Measurements from ENCODE around the gene PPDPF. TPM values are rescaled to one million over a fixed set of nuclear protein-coding genes. Genes with fewer than 3 reads are reported as not detected.

PPDPF gene
- polyA plus RNA-seq, 1 donor from 2014 or later, result 95.1 TPM

- TF ChIP-seq, protein P1, sequence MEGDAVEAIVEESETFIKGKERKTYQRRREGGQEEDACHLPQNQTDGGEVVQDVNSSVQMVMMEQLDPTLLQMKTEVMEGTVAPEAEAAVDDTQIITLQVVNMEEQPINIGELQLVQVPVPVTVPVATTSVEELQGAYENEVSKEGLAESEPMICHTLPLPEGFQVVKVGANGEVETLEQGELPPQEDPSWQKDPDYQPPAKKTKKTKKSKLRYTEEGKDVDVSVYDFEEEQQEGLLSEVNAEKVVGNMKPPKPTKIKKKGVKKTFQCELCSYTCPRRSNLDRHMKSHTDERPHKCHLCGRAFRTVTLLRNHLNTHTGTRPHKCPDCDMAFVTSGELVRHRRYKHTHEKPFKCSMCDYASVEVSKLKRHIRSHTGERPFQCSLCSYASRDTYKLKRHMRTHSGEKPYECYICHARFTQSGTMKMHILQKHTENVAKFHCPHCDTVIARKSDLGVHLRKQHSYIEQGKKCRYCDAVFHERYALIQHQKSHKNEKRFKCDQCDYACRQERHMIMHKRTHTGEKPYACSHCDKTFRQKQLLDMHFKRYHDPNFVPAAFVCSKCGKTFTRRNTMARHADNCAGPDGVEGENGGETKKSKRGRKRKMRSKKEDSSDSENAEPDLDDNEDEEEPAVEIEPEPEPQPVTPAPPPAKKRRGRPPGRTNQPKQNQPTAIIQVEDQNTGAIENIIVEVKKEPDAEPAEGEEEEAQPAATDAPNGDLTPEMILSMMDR (IDR thresholded peaks at IDR 0.05; ENCODE audit: poor library complexity, severe bottlenecking), result no peak
- TF ChIP-seq SMC3 (conservative IDR thresholded peaks at IDR 0.05; ENCODE audit: poor library complexity) (no peak), REST (IDR thresholded peaks at IDR 0.05; ENCODE audit: borderline replicate concordance) (no peak), MXI1 (conservative IDR thresholded peaks at IDR 0.05; ENCODE audit: poor library complexity, severe bottlenecking) (no peak), TAF1 (IDR thresholded peaks at IDR 0.05; ENCODE audit: low read depth) (no peak), RAD21 (conservative IDR thresholded peaks at IDR 0.05) (no peak), EZH2 (IDR thresholded peaks at IDR 0.05; ENCODE audit: borderline replicate concordance, insufficient read depth, low read length, poor library complexity, severe bottlenecking) (no peak), EP300 (conservative IDR thresholded peaks at IDR 0.05; ENCODE audit: poor library complexity, severe bottlenecking) (no peak), POLR2AphosphoS5 (IDR thresholded peaks at IDR 0.05) (no peak)
- Histone ChIP-seq H2AFZ (ENCODE audit: low read depth, low read length) (no peak overlapping the region), H3K9me2 (ENCODE audit: insufficient read depth, low read length) (no peaks in the 10 kb centered on the region), H3F3A (ENCODE audit: insufficient read depth, low read length, poor library complexity, severe bottlenecking) (no peaks in the 10 kb centered on the region), H3K36me3 (ENCODE audit: insufficient read depth, low read length) (no peaks in the 10 kb centered on the region), H4K20me1 (ENCODE audit: insufficient read depth) (no peaks in the 10 kb centered on the region), H3K79me2 (replicated peaks; ENCODE audit: insufficient read depth, low read length) (no peaks in the 10 kb centered on the region), H3K27ac (ENCODE audit: low read length) (no peak overlapping the region), H3K27me3 (ENCODE audit: insufficient read depth, low read depth, low read length) (no peaks in the 10 kb centered on the region), H3K9me3 (ENCODE audit: low read length) (no peaks in the 10 kb centered on the region), H3K4me3 (ENCODE audit: low read length) (no peak overlapping the region), H3K9ac (ENCODE audit: low read length) (no peak overlapping the region), H3K4me2 (ENCODE audit: low read length) (no peak overlapping the region)
Measured at GRCh38 chr20:63532449-63532971, 11.9 kb downstream of the PPDPF start.

GRCh38 chr20:63533388-63533787 is 12.8 kb downstream of the PPDPF start:
- no peak overlapping the region for H2AFZ ChIP-seq (ENCODE audit: low read depth, low read length)
- H3K27ac ChIP-seq (ENCODE audit: low read length), result no peak overlapping the region
- H3K9me3 ChIP-seq (ENCODE audit: low read length), result no peaks in the 10 kb centered on the region
- no peak overlapping the region for H3K4me3 ChIP-seq (ENCODE audit: low read length)
- no peaks in the 10 kb centered on the region for H3F3A ChIP-seq (ENCODE audit: insufficient read depth, low read length, poor library complexity, severe bottlenecking)
- no peak overlapping the region for H3K4me2 ChIP-seq (ENCODE audit: low read length)
- no peaks in the 10 kb centered on the region for H3K27me3 ChIP-seq (ENCODE audit: insufficient read depth, low read depth, low read length)
- no peaks in the 10 kb centered on the region for H3K36me3 ChIP-seq (ENCODE audit: insufficient read depth, low read length)
- no peaks in the 10 kb centered on the region for H3K79me2 ChIP-seq (replicated peaks; ENCODE audit: insufficient read depth, low read length)
- TF ChIP-seq RAD21 (conservative IDR thresholded peaks at IDR 0.05), result no peak
- no peak for TF ChIP-seq MXI1 (conservative IDR thresholded peaks at IDR 0.05; ENCODE audit: poor library complexity, severe bottlenecking)
- TF ChIP-seq SMC3 (conservative IDR thresholded peaks at IDR 0.05; ENCODE audit: poor library complexity), result no peak
- TF ChIP-seq TAF1 (IDR thresholded peaks at IDR 0.05; ENCODE audit: low read depth), result no peak
- TF ChIP-seq REST (IDR thresholded peaks at IDR 0.05; ENCODE audit: borderline replicate concordance), result no peak
- TF ChIP-seq, protein P1 (IDR thresholded peaks at IDR 0.05; ENCODE audit: poor library complexity, severe bottlenecking), result no peak
- TF ChIP-seq EZH2 (IDR thresholded peaks at IDR 0.05; ENCODE audit: borderline replicate concordance, insufficient read depth, low read length, poor library complexity, severe bottlenecking), result no peak
- no peak for TF ChIP-seq EP300 (conservative IDR thresholded peaks at IDR 0.05; ENCODE audit: poor library complexity, severe bottlenecking)
- TF ChIP-seq POLR2AphosphoS5 (IDR thresholded peaks at IDR 0.05), result no peak
- H3K9ac ChIP-seq (ENCODE audit: low read length), result no peak overlapping the region
- H4K20me1 ChIP-seq (ENCODE audit: insufficient read depth), result no peaks in the 10 kb centered on the region
- H3K9me2 ChIP-seq (ENCODE audit: insufficient read depth, low read length), result no peaks in the 10 kb centered on the region
